ENCODE measurements around the gene TUBB1. TPM values are rescaled to one million over a fixed set of nuclear protein-coding genes. Genes with fewer than 3 reads are reported as not detected.

The TUBB1 gene
- total and polyA plus RNA-seq, 2 of the 13 experiments (the other 11 are each of a cell fraction or from before 2014, with no cell fraction given): 0.11 to 57.6 TPM

- peak; percentile 70; the same call in 1 of the 2 replicates for TF ChIP-seq ZNF362 (CRISPR knock-in tag; IDR thresholded peaks at IDR 0.05; ENCODE audit: borderline replicate concordance)
- TF ChIP-seq, protein P1, sequence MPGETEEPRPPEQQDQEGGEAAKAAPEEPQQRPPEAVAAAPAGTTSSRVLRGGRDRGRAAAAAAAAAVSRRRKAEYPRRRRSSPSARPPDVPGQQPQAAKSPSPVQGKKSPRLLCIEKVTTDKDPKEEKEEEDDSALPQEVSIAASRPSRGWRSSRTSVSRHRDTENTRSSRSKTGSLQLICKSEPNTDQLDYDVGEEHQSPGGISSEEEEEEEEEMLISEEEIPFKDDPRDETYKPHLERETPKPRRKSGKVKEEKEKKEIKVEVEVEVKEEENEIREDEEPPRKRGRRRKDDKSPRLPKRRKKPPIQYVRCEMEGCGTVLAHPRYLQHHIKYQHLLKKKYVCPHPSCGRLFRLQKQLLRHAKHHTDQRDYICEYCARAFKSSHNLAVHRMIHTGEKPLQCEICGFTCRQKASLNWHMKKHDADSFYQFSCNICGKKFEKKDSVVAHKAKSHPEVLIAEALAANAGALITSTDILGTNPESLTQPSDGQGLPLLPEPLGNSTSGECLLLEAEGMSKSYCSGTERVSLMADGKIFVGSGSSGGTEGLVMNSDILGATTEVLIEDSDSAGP (CRISPR knock-in tag; IDR thresholded peaks at IDR 0.05; ENCODE audit: borderline replicate concordance): peak; percentile 31; the same call in 1 of the 2 replicates
- peak; percentile 57; the same call in 1 of the 2 replicates for TF ChIP-seq ZBTB7B (CRISPR knock-in tag; IDR thresholded peaks at IDR 0.05)
- no peak for TF ChIP-seq NFATC3 (CRISPR knock-in tag; IDR thresholded peaks at IDR 0.05)
- 0 out of 2 replicates have a peak, but pooled peaks have one; percentile 24 for TF ChIP-seq GATAD2A (CRISPR knock-in tag; IDR thresholded peaks at IDR 0.05)
- peak; percentile 36; the same call in 1 of the 2 replicates for TF ChIP-seq NR0B2 (CRISPR knock-in tag; IDR thresholded peaks at IDR 0.05)
- TF ChIP-seq ZSCAN25 (CRISPR knock-in tag; IDR thresholded peaks at IDR 0.05): 0 out of 2 replicates have a peak, but pooled peaks have one; percentile 34
- TF ChIP-seq MYC (CRISPR knock-in tag; IDR thresholded peaks at IDR 0.05; ENCODE audit: borderline replicate concordance): peak; percentile 33; the same call in 1 of the 2 replicates
- TF ChIP-seq, protein P2, sequence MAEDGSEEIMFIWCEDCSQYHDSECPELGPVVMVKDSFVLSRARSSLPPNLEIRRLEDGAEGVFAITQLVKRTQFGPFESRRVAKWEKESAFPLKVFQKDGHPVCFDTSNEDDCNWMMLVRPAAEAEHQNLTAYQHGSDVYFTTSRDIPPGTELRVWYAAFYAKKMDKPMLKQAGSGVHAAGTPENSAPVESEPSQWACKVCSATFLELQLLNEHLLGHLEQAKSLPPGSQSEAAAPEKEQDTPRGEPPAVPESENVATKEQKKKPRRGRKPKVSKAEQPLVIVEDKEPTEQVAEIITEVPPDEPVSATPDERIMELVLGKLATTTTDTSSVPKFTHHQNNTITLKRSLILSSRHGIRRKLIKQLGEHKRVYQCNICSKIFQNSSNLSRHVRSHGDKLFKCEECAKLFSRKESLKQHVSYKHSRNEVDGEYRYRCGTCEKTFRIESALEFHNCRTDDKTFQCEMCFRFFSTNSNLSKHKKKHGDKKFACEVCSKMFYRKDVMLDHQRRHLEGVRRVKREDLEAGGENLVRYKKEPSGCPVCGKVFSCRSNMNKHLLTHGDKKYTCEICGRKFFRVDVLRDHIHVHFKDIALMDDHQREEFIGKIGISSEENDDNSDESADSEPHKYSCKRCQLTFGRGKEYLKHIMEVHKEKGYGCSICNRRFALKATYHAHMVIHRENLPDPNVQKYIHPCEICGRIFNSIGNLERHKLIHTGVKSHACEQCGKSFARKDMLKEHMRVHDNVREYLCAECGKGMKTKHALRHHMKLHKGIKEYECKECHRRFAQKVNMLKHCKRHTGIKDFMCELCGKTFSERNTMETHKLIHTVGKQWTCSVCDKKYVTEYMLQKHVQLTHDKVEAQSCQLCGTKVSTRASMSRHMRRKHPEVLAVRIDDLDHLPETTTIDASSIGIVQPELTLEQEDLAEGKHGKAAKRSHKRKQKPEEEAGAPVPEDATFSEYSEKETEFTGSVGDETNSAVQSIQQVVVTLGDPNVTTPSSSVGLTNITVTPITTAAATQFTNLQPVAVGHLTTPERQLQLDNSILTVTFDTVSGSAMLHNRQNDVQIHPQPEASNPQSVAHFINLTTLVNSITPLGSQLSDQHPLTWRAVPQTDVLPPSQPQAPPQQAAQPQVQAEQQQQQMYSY (CRISPR knock-in tag; IDR thresholded peaks at IDR 0.05): peak; percentile 48; the same call in 1 of the 2 replicates
- 0 out of 2 replicates have a peak, but pooled peaks have one; percentile 14 for TF ChIP-seq KAT8 (CRISPR knock-in tag; IDR thresholded peaks at IDR 0.05)
- TF ChIP-seq ZNF616 (CRISPR knock-in tag; IDR thresholded peaks at IDR 0.05; ENCODE audit: low read depth): 0 out of 2 replicates have a peak, but pooled peaks have one; percentile 16
- TF ChIP-seq, protein P3, sequence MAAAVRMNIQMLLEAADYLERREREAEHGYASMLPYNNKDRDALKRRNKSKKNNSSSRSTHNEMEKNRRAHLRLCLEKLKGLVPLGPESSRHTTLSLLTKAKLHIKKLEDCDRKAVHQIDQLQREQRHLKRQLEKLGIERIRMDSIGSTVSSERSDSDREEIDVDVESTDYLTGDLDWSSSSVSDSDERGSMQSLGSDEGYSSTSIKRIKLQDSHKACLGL (CRISPR knock-in tag; IDR thresholded peaks at IDR 0.05): 0 out of 2 replicates have a peak, but pooled peaks have one; percentile 41
- TF ChIP-seq, protein P4, sequence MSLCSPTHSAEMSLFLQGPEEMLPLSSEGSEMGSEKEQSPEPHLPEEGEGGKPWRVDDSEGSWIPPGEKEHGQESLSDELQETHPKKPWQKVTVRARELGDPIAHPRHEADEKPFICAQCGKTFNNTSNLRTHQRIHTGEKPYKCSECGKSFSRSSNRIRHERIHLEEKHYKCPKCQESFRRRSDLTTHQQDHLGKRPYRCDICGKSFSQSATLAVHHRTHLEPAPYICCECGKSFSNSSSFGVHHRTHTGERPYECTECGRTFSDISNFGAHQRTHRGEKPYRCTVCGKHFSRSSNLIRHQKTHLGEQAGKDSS (CRISPR knock-in tag; IDR thresholded peaks at IDR 0.05; ENCODE audit: borderline replicate concordance, low read depth): 0 out of 2 replicates have a peak, but pooled peaks have one; percentile 53
- TF ChIP-seq ZNF891 (CRISPR knock-in tag; IDR thresholded peaks at IDR 0.05): no peak
- no peak for TF ChIP-seq GTF3A (CRISPR knock-in tag; conservative IDR thresholded peaks at IDR 0.05)
- TF ChIP-seq MIER3 (CRISPR knock-in tag; IDR thresholded peaks at IDR 0.05; ENCODE audit: borderline replicate concordance): peak; percentile 71; the same call in 1 of the 2 replicates
- peak; percentile 81 for TF ChIP-seq ZNF747 (CRISPR knock-in tag; IDR thresholded peaks at IDR 0.05; ENCODE audit: borderline replicate concordance)
- TF ChIP-seq EP300 (IDR thresholded peaks at IDR 0.05; ENCODE audit: low read depth in 2 of 2, low read length in 2 of 2): no peak; a peak in 1 of 4 replicates
- TF ChIP-seq EP300 (CRISPR knock-in tag; IDR thresholded peaks at IDR 0.05; ENCODE audit: borderline replicate concordance): 0 out of 2 replicates have a peak, but pooled peaks have one; percentile 19
These were observed 8.0 kb upstream of the TUBB1 start (continued) for GRCh38 chr20:59010995-59011873.
